ENCODE results near the gene RNF32.

GRCh38 chr7:156617215-156617614, 23.4 kb upstream of the RNF32 start:
- TF ChIP-seq, protein P1, sequence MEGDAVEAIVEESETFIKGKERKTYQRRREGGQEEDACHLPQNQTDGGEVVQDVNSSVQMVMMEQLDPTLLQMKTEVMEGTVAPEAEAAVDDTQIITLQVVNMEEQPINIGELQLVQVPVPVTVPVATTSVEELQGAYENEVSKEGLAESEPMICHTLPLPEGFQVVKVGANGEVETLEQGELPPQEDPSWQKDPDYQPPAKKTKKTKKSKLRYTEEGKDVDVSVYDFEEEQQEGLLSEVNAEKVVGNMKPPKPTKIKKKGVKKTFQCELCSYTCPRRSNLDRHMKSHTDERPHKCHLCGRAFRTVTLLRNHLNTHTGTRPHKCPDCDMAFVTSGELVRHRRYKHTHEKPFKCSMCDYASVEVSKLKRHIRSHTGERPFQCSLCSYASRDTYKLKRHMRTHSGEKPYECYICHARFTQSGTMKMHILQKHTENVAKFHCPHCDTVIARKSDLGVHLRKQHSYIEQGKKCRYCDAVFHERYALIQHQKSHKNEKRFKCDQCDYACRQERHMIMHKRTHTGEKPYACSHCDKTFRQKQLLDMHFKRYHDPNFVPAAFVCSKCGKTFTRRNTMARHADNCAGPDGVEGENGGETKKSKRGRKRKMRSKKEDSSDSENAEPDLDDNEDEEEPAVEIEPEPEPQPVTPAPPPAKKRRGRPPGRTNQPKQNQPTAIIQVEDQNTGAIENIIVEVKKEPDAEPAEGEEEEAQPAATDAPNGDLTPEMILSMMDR (IDR thresholded peaks at IDR 0.05) = no peak
- peak in 1 of 3 donors; percentile 43 for TF ChIP-seq POLR2AphosphoS5 (IDR thresholded peaks at IDR 0.05)
